Coronary artery (tissue), 2 donors: ENCODE data around the gene USP44.

Source experiments
- DNase-seq: peaks from one replicate; pipeline ENCODE4 v3.0.0-alpha.2; 2017; ENCODE audit warnings: low spot score
- H3K27ac ChIP-seq, 2 donors: fragments of 200-600 bp; sonication (generic); one replicate each; pipeline ENCODE4 v1.5.1; 2016 to 2019
- H3K4me3 ChIP-seq: fragments of 200-600 bp; sonication (generic); 2 replicates; pipeline ENCODE4 v1.5.1; 2016; ENCODE audit warnings: mild to moderate bottlenecking, moderate library complexity
- TF ChIP-seq, protein P1 (sequence below): fragments of 200-600 bp; sonication (generic); IDR thresholded peaks from one replicate; pipeline ENCODE4 v1.5.1; 2019; ENCODE audit warnings: antibody characterized with exemption

Gene USP44

DNA sequence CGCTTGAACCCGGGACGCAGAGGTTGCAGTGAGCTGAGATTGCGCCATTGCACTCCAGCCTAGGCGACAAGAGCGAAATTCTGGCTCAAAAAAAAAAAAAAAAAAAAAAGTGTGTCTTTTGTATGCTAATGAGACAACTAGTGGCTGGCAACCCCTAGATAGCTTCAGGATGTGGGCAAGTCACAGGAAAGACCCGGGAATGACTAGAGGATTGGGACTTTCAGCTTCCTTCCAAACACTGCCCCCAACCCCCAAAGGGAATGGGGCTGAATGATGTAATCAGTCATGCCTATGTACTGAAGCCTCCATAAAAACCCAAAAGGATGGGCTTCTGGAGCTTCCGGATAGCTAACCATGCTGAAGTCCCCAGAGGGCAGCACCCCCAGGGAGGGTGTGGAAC, 28.6 kb downstream of the USP44 start:
- TF ChIP-seq, protein P1, sequence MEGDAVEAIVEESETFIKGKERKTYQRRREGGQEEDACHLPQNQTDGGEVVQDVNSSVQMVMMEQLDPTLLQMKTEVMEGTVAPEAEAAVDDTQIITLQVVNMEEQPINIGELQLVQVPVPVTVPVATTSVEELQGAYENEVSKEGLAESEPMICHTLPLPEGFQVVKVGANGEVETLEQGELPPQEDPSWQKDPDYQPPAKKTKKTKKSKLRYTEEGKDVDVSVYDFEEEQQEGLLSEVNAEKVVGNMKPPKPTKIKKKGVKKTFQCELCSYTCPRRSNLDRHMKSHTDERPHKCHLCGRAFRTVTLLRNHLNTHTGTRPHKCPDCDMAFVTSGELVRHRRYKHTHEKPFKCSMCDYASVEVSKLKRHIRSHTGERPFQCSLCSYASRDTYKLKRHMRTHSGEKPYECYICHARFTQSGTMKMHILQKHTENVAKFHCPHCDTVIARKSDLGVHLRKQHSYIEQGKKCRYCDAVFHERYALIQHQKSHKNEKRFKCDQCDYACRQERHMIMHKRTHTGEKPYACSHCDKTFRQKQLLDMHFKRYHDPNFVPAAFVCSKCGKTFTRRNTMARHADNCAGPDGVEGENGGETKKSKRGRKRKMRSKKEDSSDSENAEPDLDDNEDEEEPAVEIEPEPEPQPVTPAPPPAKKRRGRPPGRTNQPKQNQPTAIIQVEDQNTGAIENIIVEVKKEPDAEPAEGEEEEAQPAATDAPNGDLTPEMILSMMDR, result no peak
- DNase-seq, result no peak
- H3K4me3 ChIP-seq, result no peak overlapping the region
- no peak overlapping the region for H3K27ac ChIP-seq

- no peak overlapping the region for H3K4me3 ChIP-seq
- TF ChIP-seq, protein P1, result no peak
- no peak overlapping the region for H3K27ac ChIP-seq
- DNase-seq, result no peak
Observed at GRCh38 chr12:95520816-95521215, 30.5 kb downstream of the USP44 start.

GRCh38 chr12:95518944-95519343, 32.3 kb downstream of the USP44 start:
- Histone ChIP-seq H3K4me3 (no peak overlapping the region), H3K27ac (no peak overlapping the region)
- no peak for DNase-seq
- TF ChIP-seq, protein P1, result no peak

DNA sequence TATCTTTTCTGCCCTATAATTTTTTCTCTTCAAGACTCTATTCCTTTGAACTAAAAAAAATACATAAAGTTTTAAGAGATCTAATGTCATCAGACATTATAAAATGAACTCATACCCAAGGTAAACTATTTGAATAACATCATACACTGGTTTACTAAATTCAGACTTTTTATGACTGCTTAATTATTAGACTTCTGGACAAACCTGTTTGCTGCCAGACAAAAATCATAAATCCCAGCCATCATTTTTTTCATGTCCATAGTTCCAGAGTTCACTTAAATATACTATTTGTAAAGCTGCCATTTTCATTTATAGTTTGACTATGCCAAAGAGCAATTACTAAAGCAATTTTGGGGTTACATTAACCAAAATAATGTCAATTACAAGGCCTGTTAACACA, 34.0 kb downstream of the USP44 start:
- TF ChIP-seq, protein P1, result no peak
- H3K27ac ChIP-seq, result no peak overlapping the region
- DNase-seq, result no peak
- no peak overlapping the region for H3K4me3 ChIP-seq

- no peak overlapping the region for H3K27ac ChIP-seq
- H3K4me3 ChIP-seq, result no peak overlapping the region
- no peak for DNase-seq
- TF ChIP-seq, protein P1, result no peak
Observed at GRCh38 chr12:95516757-95517156, 34.5 kb downstream of the USP44 start.

- Histone ChIP-seq H3K27ac (no peak overlapping the region), H3K4me3 (no peak overlapping the region)
- TF ChIP-seq, protein P1, result no peak
- no peak for DNase-seq
Observed at GRCh38 chr12:95515197-95515596, 36.1 kb downstream of the USP44 start.

DNA sequence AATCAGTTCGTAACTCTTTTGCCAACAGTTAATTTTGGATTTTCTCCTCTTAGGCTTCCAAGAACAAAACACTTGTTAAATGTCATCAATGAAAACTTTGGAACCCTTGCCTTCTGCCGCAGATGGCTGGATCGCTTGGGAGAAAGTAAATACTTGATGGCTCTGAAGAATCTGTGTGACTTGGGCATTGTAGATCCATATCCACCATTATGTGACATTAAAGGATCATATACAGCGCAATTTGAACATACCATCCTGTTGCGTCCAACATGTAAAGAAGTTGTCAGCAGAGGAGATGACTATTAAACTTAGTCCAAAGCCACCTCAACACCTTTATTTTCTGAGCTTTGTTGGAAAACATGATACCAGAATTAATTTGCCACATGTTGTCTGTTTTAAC, 37.7 kb downstream of the USP44 start:
- TF ChIP-seq, protein P1, result no peak
- H3K4me3 ChIP-seq, result no peak overlapping the region
- no peak for DNase-seq
- H3K27ac ChIP-seq, result no peak overlapping the region
